ENCODE data around the gene UBL3. TPM values are rescaled to one million over a fixed set of nuclear protein-coding genes. Genes with fewer than 3 reads are reported as not detected.

Gene UBL3, protein sequence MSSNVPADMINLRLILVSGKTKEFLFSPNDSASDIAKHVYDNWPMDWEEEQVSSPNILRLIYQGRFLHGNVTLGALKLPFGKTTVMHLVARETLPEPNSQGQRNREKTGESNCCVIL
- total RNA-seq: 6.7 and 10.2 TPM in 2 replicates

DNA sequence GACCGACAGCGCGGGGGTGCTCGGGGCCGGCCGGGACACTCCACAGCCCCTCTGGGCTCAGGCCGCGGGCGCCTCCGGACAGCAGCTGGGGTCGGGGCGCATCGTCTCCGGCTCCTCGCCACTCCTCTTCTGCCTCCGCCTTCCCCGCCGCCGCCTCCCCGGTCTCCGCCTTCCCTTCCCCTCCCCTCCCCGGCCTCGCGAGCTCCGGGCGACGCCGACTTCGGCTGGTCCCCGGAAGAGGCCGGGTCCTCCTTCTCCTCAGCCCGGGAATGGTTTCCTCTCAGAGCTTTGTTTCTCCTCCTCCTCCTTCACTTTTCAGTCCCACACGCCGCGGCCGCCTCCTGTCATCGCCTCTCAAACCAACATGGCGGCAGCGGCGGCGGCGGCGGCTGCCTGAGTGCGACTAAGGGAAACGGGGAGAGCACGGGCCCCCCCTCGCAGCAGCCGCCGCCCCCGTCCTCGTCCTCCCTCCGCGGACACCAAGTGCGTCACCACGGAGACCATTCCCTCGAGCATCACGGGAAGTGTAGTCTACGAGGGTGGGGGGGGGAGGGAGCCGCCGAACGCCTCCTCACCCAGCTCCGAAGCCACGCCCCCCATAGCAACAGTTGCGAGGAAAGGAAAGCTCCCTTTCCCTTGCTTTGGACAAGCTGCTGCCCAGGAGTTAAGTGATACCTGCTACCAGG is at the start of gene UBL3:
Gene UBL3, minus strand, starts transcription at position 405 of the 686 bp plus-strand sequence. CDS start 1,079 bp downstream, outside the sequence.

All from cardiac atrium fibroblast (primary cell).